ENCODE measurements around the gene SETD1A.
A peak's percentile ranks its signal among the peaks of the same experiment; 100 is the strongest.

The SETD1A gene

DNA sequence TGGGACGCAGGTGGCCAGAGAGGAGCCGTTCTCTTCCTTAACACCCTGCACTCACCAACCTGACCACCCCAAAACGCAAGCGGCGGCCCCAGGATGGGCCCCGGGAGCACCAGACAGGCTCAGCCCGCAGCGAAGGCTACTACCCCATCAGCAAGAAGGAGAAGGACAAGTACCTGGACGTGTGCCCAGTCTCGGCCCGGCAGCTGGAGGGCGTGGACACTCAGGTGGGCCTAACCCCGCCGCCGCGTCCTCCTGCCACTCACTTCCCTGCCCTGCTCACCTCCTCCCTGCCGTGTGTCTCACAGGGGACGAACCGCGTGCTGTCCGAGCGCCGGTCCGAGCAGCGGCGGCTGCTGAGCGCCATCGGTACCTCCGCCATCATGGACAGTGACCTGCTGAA lies 22.9 kb downstream of the SETD1A start:
- no peak for DNase-seq
- no peaks in the 10 kb centered on the region for H3K27me3 ChIP-seq (replicated peaks; ENCODE audit: control insufficient read depth, insufficient read depth, low read length, poor library complexity, severe bottlenecking)
- H3K4me3 ChIP-seq (ENCODE audit: insufficient read depth, low read depth, low read length, poor library complexity, severe bottlenecking), result no peak overlapping the region
- peaks cover 5% of the 10 kb centered on the region for H3K4me1 ChIP-seq (ENCODE audit: control insufficient read depth, insufficient read depth, low read length, poor library complexity, severe bottlenecking)
- peaks cover 55% of the 10 kb centered on the region for H3K36me3 ChIP-seq (ENCODE audit: control insufficient read depth, insufficient read depth, low read length)
- no peaks in the 10 kb centered on the region for H3K9me3 ChIP-seq (ENCODE audit: control insufficient read depth, low read length)
- H3K27ac ChIP-seq (ENCODE audit: insufficient read depth, low read length, poor library complexity, severe bottlenecking), result no peak overlapping the region

DNA sequence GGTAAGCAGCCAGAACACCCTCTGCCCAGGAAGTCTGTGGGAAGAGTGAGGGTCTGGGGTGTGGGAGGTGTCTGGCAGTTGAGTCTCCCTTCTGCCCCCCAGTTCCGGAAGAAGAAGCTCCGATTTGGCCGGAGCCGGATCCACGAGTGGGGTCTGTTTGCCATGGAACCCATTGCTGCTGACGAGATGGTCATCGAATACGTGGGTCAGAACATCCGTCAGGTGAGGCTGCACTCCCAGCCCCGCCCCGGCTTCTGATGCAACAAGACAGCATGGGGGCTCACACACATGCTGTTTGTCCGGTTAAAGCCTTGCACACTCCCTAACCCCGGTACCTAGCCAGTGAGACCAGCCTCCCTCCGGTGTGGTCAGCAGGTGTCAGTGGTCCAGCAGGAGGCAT lies 23.4 kb downstream of the SETD1A start:
- H3K9me3 ChIP-seq (ENCODE audit: control insufficient read depth, low read length), result no peaks in the 10 kb centered on the region
- peaks cover 5% of the 10 kb centered on the region for H3K4me1 ChIP-seq (ENCODE audit: control insufficient read depth, insufficient read depth, low read length, poor library complexity, severe bottlenecking)
- H3K36me3 ChIP-seq (ENCODE audit: control insufficient read depth, insufficient read depth, low read length), result peaks cover 50% of the 10 kb centered on the region
- DNase-seq, result no peak
- H3K4me3 ChIP-seq (ENCODE audit: insufficient read depth, low read depth, low read length, poor library complexity, severe bottlenecking), result no peak overlapping the region
- no peaks in the 10 kb centered on the region for H3K27me3 ChIP-seq (replicated peaks; ENCODE audit: control insufficient read depth, insufficient read depth, low read length, poor library complexity, severe bottlenecking)
- H3K27ac ChIP-seq (ENCODE audit: insufficient read depth, low read length, poor library complexity, severe bottlenecking), result no peak overlapping the region

DNA sequence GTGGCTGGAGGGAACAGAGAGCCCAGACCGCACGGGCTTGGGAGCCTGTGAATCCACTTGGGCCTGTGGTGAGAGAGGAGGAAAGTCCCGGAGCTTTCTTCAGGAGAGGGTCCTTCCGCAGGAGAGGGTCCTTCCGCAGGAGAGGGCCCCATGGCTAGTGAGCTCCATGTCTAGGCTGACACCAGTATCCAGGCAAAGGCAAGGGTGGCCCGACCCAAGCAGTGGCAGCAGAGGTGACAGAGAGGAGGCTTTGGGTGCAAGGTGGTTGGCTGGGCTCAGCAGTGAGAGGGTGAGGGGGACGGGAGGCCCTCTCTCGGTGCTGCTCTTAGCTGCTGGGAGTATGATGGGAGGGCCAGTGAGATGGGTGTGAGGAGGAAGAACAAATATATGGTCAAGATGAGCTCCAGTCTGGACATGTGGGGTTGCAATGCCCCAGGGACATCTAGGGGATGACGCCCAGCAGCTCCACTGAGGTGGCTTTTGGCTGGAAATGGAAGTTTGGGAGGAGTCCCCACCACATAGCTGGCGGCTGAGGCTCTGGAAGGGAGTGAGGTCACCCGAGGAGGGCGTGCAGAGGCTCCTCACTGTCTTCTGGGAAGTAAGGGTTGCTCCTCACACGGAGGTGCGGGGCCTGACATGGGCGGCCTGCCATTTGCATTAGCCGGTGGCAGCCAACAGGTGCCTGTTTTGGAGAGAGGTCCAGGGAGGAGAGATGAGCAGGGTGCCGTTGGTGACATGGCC lies 25.2 kb downstream of the SETD1A start:
- Histone ChIP-seq H3K27ac (ENCODE audit: insufficient read depth, low read length, poor library complexity, severe bottlenecking) (no peak overlapping the region), H3K4me3 (ENCODE audit: insufficient read depth, low read depth, low read length, poor library complexity, severe bottlenecking) (no peak overlapping the region), H3K27me3 (replicated peaks; ENCODE audit: control insufficient read depth, insufficient read depth, low read length, poor library complexity, severe bottlenecking) (no peaks in the 10 kb centered on the region), H3K36me3 (ENCODE audit: control insufficient read depth, insufficient read depth, low read length) (peaks cover 36% of the 10 kb centered on the region), H3K9me3 (ENCODE audit: control insufficient read depth, low read length) (no peaks in the 10 kb centered on the region), H3K4me1 (ENCODE audit: control insufficient read depth, insufficient read depth, low read length, poor library complexity, severe bottlenecking) (peaks cover 5% of the 10 kb centered on the region)
- no peak for DNase-seq

- DNase-seq, result no peak
- peaks cover 5% of the 10 kb centered on the region for H3K4me1 ChIP-seq (ENCODE audit: control insufficient read depth, insufficient read depth, low read length, poor library complexity, severe bottlenecking)
- H3K27me3 ChIP-seq (replicated peaks; ENCODE audit: control insufficient read depth, insufficient read depth, low read length, poor library complexity, severe bottlenecking), result no peaks in the 10 kb centered on the region
- H3K27ac ChIP-seq (ENCODE audit: insufficient read depth, low read length, poor library complexity, severe bottlenecking), result no peak overlapping the region
- H3K36me3 ChIP-seq (ENCODE audit: control insufficient read depth, insufficient read depth, low read length), result peaks cover 33% of the 10 kb centered on the region
- no peak overlapping the region for H3K4me3 ChIP-seq (ENCODE audit: insufficient read depth, low read depth, low read length, poor library complexity, severe bottlenecking)
- H3K9me3 ChIP-seq (ENCODE audit: control insufficient read depth, low read length), result no peaks in the 10 kb centered on the region
Measured at GRCh38 chr16:30983289-30983889, 25.8 kb downstream of the SETD1A start.

- H3K27me3 ChIP-seq (replicated peaks; ENCODE audit: control insufficient read depth, insufficient read depth, low read length, poor library complexity, severe bottlenecking), result no peaks in the 10 kb centered on the region
- H3K4me1 ChIP-seq (ENCODE audit: control insufficient read depth, insufficient read depth, low read length, poor library complexity, severe bottlenecking), result peaks cover 5% of the 10 kb centered on the region
- H3K36me3 ChIP-seq (ENCODE audit: control insufficient read depth, insufficient read depth, low read length), result peaks cover 27% of the 10 kb centered on the region
- no peak overlapping the region for H3K4me3 ChIP-seq (ENCODE audit: insufficient read depth, low read depth, low read length, poor library complexity, severe bottlenecking)
- H3K9me3 ChIP-seq (ENCODE audit: control insufficient read depth, low read length), result no peaks in the 10 kb centered on the region
- DNase-seq, result no peak
- H3K27ac ChIP-seq (ENCODE audit: insufficient read depth, low read length, poor library complexity, severe bottlenecking), result no peak overlapping the region
Measured at GRCh38 chr16:30983898-30984610, 26.5 kb downstream of the SETD1A start.

DNA sequence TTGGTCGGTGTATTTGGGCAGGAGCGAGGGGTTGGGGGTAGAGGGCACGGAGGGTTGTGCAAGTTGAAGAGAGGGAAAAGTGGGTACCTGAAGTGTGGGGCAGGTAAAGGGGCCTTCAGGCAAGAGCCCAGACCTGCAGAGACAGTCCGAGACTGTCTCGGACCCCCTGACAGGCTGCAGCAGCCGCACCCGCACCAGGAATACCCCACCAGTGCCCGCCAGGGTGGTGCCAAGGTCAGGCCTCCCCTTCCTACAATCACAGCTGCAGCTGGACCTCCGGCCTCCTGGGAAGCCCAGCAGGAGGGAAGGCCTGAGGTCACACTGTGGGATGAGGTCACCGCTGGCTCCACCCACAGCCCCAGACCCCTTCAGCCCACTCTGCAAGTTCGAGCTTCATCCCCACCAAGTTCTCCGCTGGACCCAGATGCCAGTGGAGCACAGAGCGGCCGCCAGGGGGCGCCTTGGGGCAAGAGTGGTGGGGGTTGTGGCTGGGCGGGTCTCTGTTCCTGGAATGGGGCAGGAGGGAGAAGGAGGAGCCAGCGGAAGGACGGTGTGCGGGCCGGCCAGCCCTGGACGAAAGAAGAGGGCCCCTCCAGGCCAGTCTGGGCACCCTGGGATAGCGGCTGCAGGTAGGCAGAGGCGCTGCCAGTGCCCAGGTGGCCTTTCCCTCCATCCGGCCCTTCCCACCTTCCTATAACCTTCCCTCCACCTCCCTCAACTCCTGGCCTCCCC lies 27.3 kb downstream of the SETD1A start, which contains the start of gene HSD3B7:
HSD3B7 (plus strand) TSS at position 539 of the 732 bp plus-strand sequence. CDS start 452 bp downstream, outside the sequence.
- no peaks in the 10 kb centered on the region for H3K9me3 ChIP-seq (ENCODE audit: control insufficient read depth, low read length)
- H3K27me3 ChIP-seq (replicated peaks; ENCODE audit: control insufficient read depth, insufficient read depth, low read length, poor library complexity, severe bottlenecking), result no peaks in the 10 kb centered on the region
- no peak within 1 kb of the TSS for H3K4me3 ChIP-seq (ENCODE audit: insufficient read depth, low read depth, low read length, poor library complexity, severe bottlenecking)
- no peak within 1 kb of the TSS for H3K27ac ChIP-seq (ENCODE audit: insufficient read depth, low read length, poor library complexity, severe bottlenecking)
- DNase-seq, result peak; percentile 51 to 75 (median 60)
- H3K4me1 ChIP-seq (ENCODE audit: control insufficient read depth, insufficient read depth, low read length, poor library complexity, severe bottlenecking), result peaks cover 5% of the 10 kb centered on the region
- H3K36me3 ChIP-seq (ENCODE audit: control insufficient read depth, insufficient read depth, low read length), result peaks cover 20% of the 10 kb centered on the region

DNA sequence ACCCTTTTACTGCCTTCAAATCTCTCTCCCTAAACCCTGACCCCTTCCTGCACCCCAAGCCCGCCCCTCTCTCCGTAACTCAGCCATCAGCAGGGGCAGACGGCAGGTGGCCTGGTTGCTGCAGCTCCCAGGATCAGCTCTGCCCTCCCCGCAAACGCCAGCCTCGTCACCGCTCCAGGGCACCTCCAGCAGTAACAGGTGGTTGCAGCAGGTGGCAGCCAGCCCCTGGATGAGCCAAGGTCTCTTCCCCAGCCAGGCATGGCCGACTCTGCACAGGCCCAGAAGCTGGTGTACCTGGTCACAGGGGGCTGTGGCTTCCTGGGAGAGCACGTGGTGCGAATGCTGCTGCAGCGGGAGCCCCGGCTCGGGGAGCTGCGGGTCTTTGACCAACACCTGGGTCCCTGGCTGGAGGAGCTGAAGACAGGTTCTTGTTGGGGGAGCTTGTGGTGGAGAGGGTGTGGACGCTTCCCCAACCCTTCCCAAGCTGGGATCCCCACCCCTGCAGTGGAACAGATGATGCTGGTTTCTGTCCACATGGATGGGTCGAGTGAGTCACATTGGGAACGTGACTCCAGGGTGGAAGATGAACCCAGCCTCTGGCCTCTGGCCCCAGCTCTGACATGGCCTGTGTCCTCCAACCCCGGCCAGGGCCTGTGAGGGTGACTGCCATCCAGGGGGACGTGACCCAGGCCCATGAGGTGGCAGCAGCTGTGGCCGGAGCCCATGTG lies 28.0 kb downstream of the SETD1A start:
- no peaks in the 10 kb centered on the region for H3K27me3 ChIP-seq (replicated peaks; ENCODE audit: control insufficient read depth, insufficient read depth, low read length, poor library complexity, severe bottlenecking)
- no peak overlapping the region for H3K27ac ChIP-seq (ENCODE audit: insufficient read depth, low read length, poor library complexity, severe bottlenecking)
- peaks cover 5% of the 10 kb centered on the region for H3K4me1 ChIP-seq (ENCODE audit: control insufficient read depth, insufficient read depth, low read length, poor library complexity, severe bottlenecking)
- H3K9me3 ChIP-seq (ENCODE audit: control insufficient read depth, low read length), result no peaks in the 10 kb centered on the region
- H3K36me3 ChIP-seq (ENCODE audit: control insufficient read depth, insufficient read depth, low read length), result peaks cover 13% of the 10 kb centered on the region
- DNase-seq, result no peak
- H3K4me3 ChIP-seq (ENCODE audit: insufficient read depth, low read depth, low read length, poor library complexity, severe bottlenecking), result no peak overlapping the region

DNA sequence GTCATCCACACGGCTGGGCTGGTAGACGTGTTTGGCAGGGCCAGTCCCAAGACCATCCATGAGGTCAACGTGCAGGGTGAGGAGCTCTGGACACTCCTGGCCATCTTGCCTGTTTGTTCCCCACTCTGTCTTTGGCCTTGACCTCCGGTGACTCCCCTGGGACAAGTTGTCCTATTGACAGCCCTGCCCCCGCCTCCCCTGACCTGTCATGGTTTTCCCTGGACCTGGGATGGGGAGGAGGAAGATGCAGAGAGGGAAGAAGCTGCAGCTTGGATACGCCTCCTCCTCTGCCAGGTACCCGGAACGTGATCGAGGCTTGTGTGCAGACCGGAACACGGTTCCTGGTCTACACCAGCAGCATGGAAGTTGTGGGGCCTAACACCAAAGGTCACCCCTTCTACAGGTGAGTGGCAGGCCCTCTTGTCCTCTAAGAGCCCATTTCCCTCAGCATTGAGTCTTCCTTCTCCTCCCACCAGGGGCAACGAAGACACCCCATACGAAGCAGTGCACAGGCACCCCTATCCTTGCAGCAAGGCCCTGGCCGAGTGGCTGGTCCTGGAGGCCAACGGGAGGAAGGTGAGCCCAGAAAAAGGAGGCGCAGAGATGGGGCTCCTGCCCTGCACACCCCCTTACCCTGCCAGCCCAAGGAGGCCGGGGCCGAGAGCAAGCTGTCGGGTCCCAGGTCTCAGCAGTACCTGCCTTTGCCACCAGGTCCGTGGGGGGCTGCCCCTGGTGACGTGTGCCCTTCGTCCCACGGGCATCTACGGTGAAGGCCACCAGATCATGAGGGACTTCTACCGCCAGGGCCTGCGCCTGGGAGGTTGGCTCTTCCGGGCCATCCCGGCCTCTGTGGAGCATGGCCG lies 28.8 kb downstream of the SETD1A start:
- DNase-seq, result no peak
- H3K4me1 ChIP-seq (ENCODE audit: control insufficient read depth, insufficient read depth, low read length, poor library complexity, severe bottlenecking), result peaks cover 5% of the 10 kb centered on the region
- H3K36me3 ChIP-seq (ENCODE audit: control insufficient read depth, insufficient read depth, low read length), result peaks cover 9% of the 10 kb centered on the region
- H3K4me3 ChIP-seq (ENCODE audit: insufficient read depth, low read depth, low read length, poor library complexity, severe bottlenecking), result no peak overlapping the region
- no peaks in the 10 kb centered on the region for H3K9me3 ChIP-seq (ENCODE audit: control insufficient read depth, low read length)
- H3K27me3 ChIP-seq (replicated peaks; ENCODE audit: control insufficient read depth, insufficient read depth, low read length, poor library complexity, severe bottlenecking), result no peaks in the 10 kb centered on the region
- H3K27ac ChIP-seq (ENCODE audit: insufficient read depth, low read length, poor library complexity, severe bottlenecking), result no peak overlapping the region
